Hepatocyte (in vitro differentiated cells): Measurements from ENCODE around the gene CCDC183.

ENCODE experiments used
- CTCF ChIP-seq: fragments of 200-600 bp; sonication (generic); IDR thresholded peaks from 2 replicates; pipeline ENCODE4 v1.5.1; 2016; ENCODE audit warnings: antibody characterized with exemption, mild to moderate bottlenecking; ENCODE audit not compliant: poor library complexity
- EZH2 ChIP-seq: fragments of 200-600 bp; sonication (generic); IDR thresholded peaks from 2 replicates; pipeline ENCODE4 v1.6.1; 2016; ENCODE audit warnings: antibody characterized with exemption, mild to moderate bottlenecking, borderline replicate concordance

DNA sequence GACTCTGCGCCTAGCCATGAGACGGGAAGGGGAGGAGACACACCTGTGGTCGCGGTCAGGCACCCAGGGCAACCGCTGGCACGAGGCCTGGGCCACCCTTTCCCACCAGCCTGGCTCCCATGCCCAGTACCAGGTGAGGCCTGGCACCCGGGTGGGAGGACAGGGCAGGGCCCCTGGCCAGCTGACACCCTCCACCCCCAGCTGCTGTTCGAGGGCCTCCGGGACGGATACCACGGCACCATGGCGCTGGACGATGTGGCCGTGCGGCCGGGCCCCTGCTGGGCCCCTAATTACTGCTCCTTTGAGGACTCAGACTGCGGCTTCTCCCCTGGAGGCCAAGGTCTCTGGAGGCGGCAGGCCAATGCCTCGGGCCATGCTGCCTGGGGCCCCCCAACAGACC, 61.0 kb downstream of the CCDC183 start:
- TF ChIP-seq CTCF (no peak), EZH2 (no peak)
